IMR-90 (cell line): ENCODE measurements around the gene KRTAP9-3. TPM values are rescaled to one million over a fixed set of nuclear protein-coding genes. Genes with fewer than 3 reads are reported as not detected.
A peak's percentile ranks its signal among the peaks of the same experiment; 100 is the strongest.

Source experiments
- ATAC-seq: fragments of 200-7000 bp; cut with Tn5 transposase; 2 replicates; pipeline ENCODE4 v1.9.1; 2020; ENCODE audit warnings: low read depth, mild to moderate bottlenecking, moderate library complexity
- BruUV-seq: library from RNA; stranded (reverse); fragments of 400-500 nt; replicated peaks from 2 replicates; lab custom pipeline; 2021; lab: Mats Ljungman, UMichigan
- CTCF ChIA-PET: fragments of 300-600 bp; formaldehyde crosslinking; extraction: SDS; loops from one replicate; lab custom pipeline; 2021; ENCODE audit warnings: antibody characterized with exemption; lab: Yijun Ruan, JAX
- POLR2A ChIA-PET: fragments of 300-600 bp; sonication (Branson Sonifier 250); formaldehyde crosslinking; loops from one replicate; lab custom pipeline; 2022; ENCODE audit warnings: antibody characterized with exemption; ENCODE audit not compliant: unreplicated experiment; lab: Charles Lee
- DNase-seq: peaks from one replicate; pipeline ENCODE4 v3.0.0; 2013
- H2AFZ ChIP-seq: replicated peaks from 2 replicates; pipeline ENCODE3; 2013; ENCODE audit warnings: low read length, mild to moderate bottlenecking; ENCODE audit not compliant: poor library complexity
- H2AK5ac ChIP-seq: 2 replicates; pipeline ENCODE4 v1.6.1; 2013; ENCODE audit warnings: low read depth, low read length, inconsistent platforms
- H2AK9ac ChIP-seq: replicated peaks from 2 replicates; pipeline ENCODE3; 2013; ENCODE audit warnings: mild to moderate bottlenecking, low read depth, low read length, moderate library complexity; ENCODE audit not compliant: poor library complexity
- H2BK120ac ChIP-seq: 2 replicates; pipeline ENCODE4 v1.6.1; 2013; ENCODE audit warnings: low read depth, low read length, inconsistent platforms
- H2BK15ac ChIP-seq: 3 replicates; pipeline ENCODE4 v1.6.1; 2013; ENCODE audit warnings: low read depth, low read length, inconsistent platforms
- H2BK20ac ChIP-seq: 2 replicates; pipeline ENCODE4 v1.6.1; 2013; ENCODE audit warnings: low read depth, mild to moderate bottlenecking, inconsistent platforms, low read length, moderate library complexity
- H2BK5ac ChIP-seq: 2 replicates; pipeline ENCODE4 v1.6.1; 2013; ENCODE audit warnings: mild to moderate bottlenecking, low read depth, low read length, inconsistent platforms; ENCODE audit not compliant: poor library complexity, severe bottlenecking
- H3K14ac ChIP-seq: replicated peaks from 2 replicates; pipeline ENCODE4 v1.6.1; 2013; ENCODE audit warnings: low read depth, low read length, inconsistent platforms
- H3K18ac ChIP-seq: 2 replicates; pipeline ENCODE4 v1.6.1; 2013; ENCODE audit warnings: low read depth, low read length, control low read depth
- H3K23ac ChIP-seq: 2 replicates; pipeline ENCODE4 v1.6.1; 2013; ENCODE audit warnings: low read depth, low read length, inconsistent platforms
- H3K27ac ChIP-seq: 2 replicates; pipeline ENCODE4 v1.5.1; 2013; ENCODE audit warnings: mild to moderate bottlenecking, control low read depth, low read length; ENCODE audit not compliant: insufficient read depth
- H3K27me3 ChIP-seq: 2 replicates; pipeline ENCODE4 v1.6.1; 2013; ENCODE audit warnings: low read length; ENCODE audit not compliant: control insufficient read depth, insufficient read depth
- H3K36me3 ChIP-seq: 2 replicates; pipeline ENCODE4 v1.6.1; 2013; ENCODE audit warnings: low read length, mixed read lengths; ENCODE audit not compliant: control insufficient read depth, insufficient read depth
- H3K4ac ChIP-seq: 2 replicates; pipeline ENCODE4 v1.6.1; 2013; ENCODE audit warnings: low read depth, low read length, inconsistent platforms
- H3K4me1 ChIP-seq: 2 replicates; pipeline ENCODE4 v1.6.1; 2013; ENCODE audit warnings: low read length, mixed read lengths; ENCODE audit not compliant: control insufficient read depth, insufficient read depth
- H3K4me2 ChIP-seq: 2 replicates; pipeline ENCODE4 v1.6.1; 2013; ENCODE audit warnings: low read depth, mild to moderate bottlenecking, control low read depth, low read length, moderate library complexity
- H3K4me3 ChIP-seq: 2 replicates; pipeline ENCODE4 v1.5.1; 2013; ENCODE audit warnings: low read depth, mild to moderate bottlenecking, control low read depth, low read length, moderate library complexity; ENCODE audit not compliant: insufficient read depth
- H3K56ac ChIP-seq: 2 replicates; pipeline ENCODE4 v1.6.1; 2013; ENCODE audit warnings: low read length, inconsistent platforms; ENCODE audit not compliant: insufficient read depth; ENCODE audit errors: extremely low read depth
- H3K79me1 ChIP-seq, 2 experiments: 2 replicates each; pipeline ENCODE4 v1.6.1; 2013; ENCODE audit warnings: low read length in 2 of 2, inconsistent platforms in 1 of 2, low read depth in 1 of 2
- H3K9ac ChIP-seq: 2 replicates; pipeline ENCODE4 v1.6.1; 2013; ENCODE audit warnings: low read depth, low read length, control low read depth
- H3K9me1 ChIP-seq: 2 replicates; pipeline ENCODE4 v1.6.1; 2013; ENCODE audit warnings: low read length, inconsistent platforms; ENCODE audit not compliant: insufficient read depth
- H3K9me3 ChIP-seq: 2 replicates; pipeline ENCODE4 v1.6.1; 2013; ENCODE audit warnings: low read length; ENCODE audit not compliant: control insufficient read depth, insufficient read depth
- H4K20me1 ChIP-seq: 2 replicates; pipeline ENCODE4 v1.6.1; 2013; ENCODE audit warnings: low read length, inconsistent platforms; ENCODE audit not compliant: insufficient read depth
- H4K5ac ChIP-seq: 2 replicates; pipeline ENCODE4 v1.6.1; 2013; ENCODE audit warnings: mild to moderate bottlenecking, low read depth, low read length, control low read depth
- H4K8ac ChIP-seq, 2 experiments: 2 replicates each; pipeline ENCODE4 v1.6.1; 2013; ENCODE audit warnings: low read depth in 2 of 2, low read length in 2 of 2, control low read depth in 1 of 2, inconsistent platforms in 1 of 2
- H4K91ac ChIP-seq: 2 replicates; pipeline ENCODE4 v1.6.1; 2013; ENCODE audit warnings: low read depth, low read length, inconsistent platforms; ENCODE audit not compliant: insufficient read depth
- CEBPB ChIP-seq: IDR thresholded peaks from 2 replicates; pipeline ENCODE4 v1.6.1; 2012; ENCODE audit warnings: low read depth, low read length, improper control_type of control experiment
- CHD1 ChIP-seq: IDR thresholded peaks from 2 replicates; pipeline ENCODE4 v1.6.1; 2012; ENCODE audit warnings: low read depth, low read length, improper control_type of control experiment
- CTCF ChIP-seq: conservative IDR thresholded peaks from 2 replicates; pipeline ENCODE4 v1.5.1; 2012; ENCODE audit warnings: mild to moderate bottlenecking, low read depth, low read length, improper control_type of control experiment
- ELK1 ChIP-seq: fragments of 150-350 bp; IDR thresholded peaks from 2 replicates; pipeline ENCODE4 v1.6.1; 2016; ENCODE audit warnings: low read depth, mild to moderate bottlenecking, low read length, moderate library complexity, borderline replicate concordance
- FOS ChIP-seq: fragments of 150-350 bp; IDR thresholded peaks from 2 replicates; pipeline ENCODE4 v1.6.1; 2016; ENCODE audit warnings: low read depth, low read length
- MAFK ChIP-seq: IDR thresholded peaks from 2 replicates; pipeline ENCODE4 v1.6.1; 2012; ENCODE audit warnings: low read depth, low read length, improper control_type of control experiment
- MAZ ChIP-seq: IDR thresholded peaks from 2 replicates; pipeline ENCODE4 v1.6.1; 2012; ENCODE audit warnings: low read depth, mild to moderate bottlenecking, low read length, improper control_type of control experiment, moderate library complexity, borderline replicate concordance
- MXI1 ChIP-seq: IDR thresholded peaks from 2 replicates; pipeline ENCODE4 v1.6.1; 2012; ENCODE audit warnings: low read depth, mild to moderate bottlenecking, low read length, moderate library complexity, borderline replicate concordance
- NFE2L2 ChIP-seq: fragments of 150-350 bp; IDR thresholded peaks from 2 replicates; pipeline ENCODE4 v1.6.1; 2016; ENCODE audit warnings: low read depth, mild to moderate bottlenecking, low read length
- POLR2A ChIP-seq: IDR thresholded peaks from 2 replicates; pipeline ENCODE4 v1.6.1; 2012; ENCODE audit warnings: mild to moderate bottlenecking, low read depth, low read length
- RAD21 ChIP-seq: IDR thresholded peaks from 2 replicates; pipeline ENCODE4 v1.6.1; 2012; ENCODE audit warnings: low read length, improper control_type of control experiment
- RCOR1 ChIP-seq: IDR thresholded peaks from 2 replicates; pipeline ENCODE4 v1.6.1; 2012; ENCODE audit warnings: mild to moderate bottlenecking, low read length, improper control_type of control experiment; ENCODE audit not compliant: insufficient replicate concordance
- SMC3 ChIP-seq: fragments of 150-350 bp; IDR thresholded peaks from 2 replicates; pipeline ENCODE4 v1.6.1; 2016; ENCODE audit warnings: low read depth, mild to moderate bottlenecking, antibody characterized with exemption, low read length, moderate library complexity
- WGBS, 2 experiments: methylation state at CpG; one replicate each; pipeline versions ENCODE4 v1.1.5 to v1.1.7; 2013; ENCODE audit warnings: missing lambda C conversion rate in 2 of 2; ENCODE audit not compliant: insufficient read length in 1 of 2; ENCODE audit errors: extremely low coverage in 2 of 2; 5-methylcytosine and 5-hydroxymethylcytosine counted together
- dilution Hi-C: fragments of 300-500 bp; cut with HindIII; formaldehyde crosslinking; loops from one replicate; pipeline ENCODE4 v1.14.3; 2018; ENCODE audit warnings: low sequenced_read_pairs; ENCODE audit not compliant: unreplicated experiment
- in situ Hi-C: fragments of 300-500 bp; cut with MboI; formaldehyde crosslinking; loops from 3 replicates; pipeline ENCODE4 v1.14.3; 2019; ENCODE audit warnings: low sequenced_read_pairs, inconsistent platforms, mixed read lengths
- intact Hi-C: fragments of 100-400 bp; cut with micrococcal nuclease; formaldehyde crosslinking; loops from 2 replicates; pipeline ENCODE4 v1.10.0; 2022
- polyA plus RNA-seq, 3 experiments: library from polyadenylated mRNA; depleted of rRNA; stranded (reverse); fragments of >200 nt; gene quantifications; 2 replicates each; pipeline ENCODE4 v1.2.3, GENCODE V29; 2012; ENCODE audit warnings: low replicate concordance in 1 of 3
- total RNA-seq: library from RNA; depleted of rRNA; stranded (reverse); fragments of >200 nt; gene quantifications from 2 replicates; pipeline ENCODE4 v1.2.3, GENCODE V29; 2012
- TF ChIP-seq, protein P1 (sequence below): fragments of 150-350 bp; IDR thresholded peaks from 2 replicates; pipeline ENCODE4 v1.6.1; 2017; ENCODE audit warnings: mild to moderate bottlenecking, antibody characterized with exemption, low read length, low read depth

Gene KRTAP9-3
- total and polyA plus RNA-seq, 2 of the 4 experiments (the other 2 are of a cell fraction): not detected

- no peaks in the 10 kb centered on the region for H3K9me1 ChIP-seq
- no TSS peak for BruUV-seq
- H3K27me3 ChIP-seq: peaks cover 9% of the 10 kb centered on the region
- H4K8ac ChIP-seq: no peak overlapping the region
- peak overlapping the region; percentile 37 for H2AK9ac ChIP-seq
- H3K4me1 ChIP-seq: no peaks in the 10 kb centered on the region
- peak overlapping the region; percentile 2; the same call in 1 of the 3 replicates for H2BK15ac ChIP-seq
- H3K4me2 ChIP-seq: no peak overlapping the region
- DNase-seq: no peak
- no CpG with 5 or more reads among the region's 3 CpGs for WGBS, 2 experiments
- H2BK20ac ChIP-seq: no peak overlapping the region; the same call in 1 of the 2 replicates
- CTCF ChIA-PET: interaction anchor here (0.7 kb wide), 1 partner anchor 11 kb away, joined by 3 read pairs; no protein-coding TSS in a partner anchor
- TF ChIP-seq SMC3: no peak
- no peak for TF ChIP-seq CEBPB
- no peak for TF ChIP-seq RCOR1
- no peak for TF ChIP-seq ELK1
- no peak for TF ChIP-seq NFE2L2
- TF ChIP-seq MXI1: no peak
- TF ChIP-seq MAZ: no peak
- no peak for TF ChIP-seq POLR2A
- TF ChIP-seq FOS: no peak
- TF ChIP-seq CHD1: no peak
- TF ChIP-seq, protein P1, sequence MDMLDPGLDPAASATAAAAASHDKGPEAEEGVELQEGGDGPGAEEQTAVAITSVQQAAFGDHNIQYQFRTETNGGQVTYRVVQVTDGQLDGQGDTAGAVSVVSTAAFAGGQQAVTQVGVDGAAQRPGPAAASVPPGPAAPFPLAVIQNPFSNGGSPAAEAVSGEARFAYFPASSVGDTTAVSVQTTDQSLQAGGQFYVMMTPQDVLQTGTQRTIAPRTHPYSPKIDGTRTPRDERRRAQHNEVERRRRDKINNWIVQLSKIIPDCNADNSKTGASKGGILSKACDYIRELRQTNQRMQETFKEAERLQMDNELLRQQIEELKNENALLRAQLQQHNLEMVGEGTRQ: no peak
- TF ChIP-seq MAFK: no peak
- TF ChIP-seq RAD21: no peak
- no peak for TF ChIP-seq CTCF
- no peak overlapping the region for H3K4me3 ChIP-seq
- dilution Hi-C loops: no loop called here
- no peak overlapping the region for H3K56ac ChIP-seq
- no peak overlapping the region for H2AK5ac ChIP-seq
- no peak overlapping the region for H3K9ac ChIP-seq
- no peak overlapping the region for H3K18ac ChIP-seq
- H4K20me1 ChIP-seq: no peaks in the 10 kb centered on the region
- H4K5ac ChIP-seq: no peak overlapping the region
- no peak for ATAC-seq
- in situ Hi-C loops: no loop called here
- no peak overlapping the region for H3K23ac ChIP-seq
- 0 out of 2 replicates have a peak overlapping the region, but pooled peaks have one; percentile 7 for H4K91ac ChIP-seq
- H3K4ac ChIP-seq: no peak overlapping the region
- no peaks in the 10 kb centered on the region for H3K9me3 ChIP-seq
- no peak overlapping the region for H3K14ac ChIP-seq
- POLR2A ChIA-PET: no interaction called here
- intact Hi-C loops: loop anchor here (2.0 kb wide), 1 partner anchor 14 kb away; no protein-coding TSS in a partner anchor
- no peaks in the 10 kb centered on the region for H3K79me1 ChIP-seq
- no peak overlapping the region for H3K27ac ChIP-seq
- no peak overlapping the region for H2BK5ac ChIP-seq
- no peak overlapping the region for H2BK120ac ChIP-seq
- H2AFZ ChIP-seq: no peak overlapping the region
- H3K36me3 ChIP-seq: no peaks in the 10 kb centered on the region
Observed at GRCh38 chr17:41264599-41264998, 32.4 kb downstream of the KRTAP9-3 start.
